H1 (cell line): ENCODE measurements around the gene GPBP1. TPM values are rescaled to one million over a fixed set of nuclear protein-coding genes. Genes with fewer than 3 reads are reported as not detected.

ENCODE experiments used
- CTCF ChIA-PET: fragments of 300-600 bp; sonication (Branson Sonifier 250); formaldehyde crosslinking; loops from one replicate; lab custom pipeline; 2021; ENCODE audit not compliant: partially characterized antibody; lab: Charles Lee
- POLR2A ChIA-PET: fragments of 300-600 bp; sonication (Branson Sonifier 250); formaldehyde crosslinking; loops from one replicate; lab custom pipeline; 2021; ENCODE audit warnings: inconsistent platforms; ENCODE audit not compliant: partially characterized antibody; lab: Charles Lee
- DNase-seq, 2 experiments: peaks; one replicate each; pipeline versions ENCODE4 v3.0.0 to v3.0.0-alpha.2; 2010 to 2022; ENCODE audit warnings: low spot score in 2 of 2, low read depth in 1 of 2, mixed read lengths in 1 of 2
- FAIRE-seq: peaks from 2 replicates; lab custom pipeline; 2011; peaks lifted over from hg19 to GRCh38; lab: Jason Lieb, UNC
- H2AFZ ChIP-seq: 2 replicates; pipeline ENCODE4 v1.8.1; 2012; ENCODE audit warnings: low read length, inconsistent platforms
- H2AK5ac ChIP-seq: 2 replicates; pipeline ENCODE4 v1.6.1; 2013; ENCODE audit warnings: low read depth, low read length
- H2BK120ac ChIP-seq: replicated peaks from 2 replicates; pipeline ENCODE3; 2013; ENCODE audit warnings: low read depth, low read length, inconsistent platforms
- H2BK12ac ChIP-seq: 2 replicates; pipeline ENCODE4 v1.6.1; 2013; ENCODE audit warnings: low read depth, low read length
- H2BK15ac ChIP-seq: 2 replicates; pipeline ENCODE4 v1.6.1; 2013; ENCODE audit warnings: low read length
- H2BK20ac ChIP-seq: 2 replicates; pipeline ENCODE4 v1.6.1; 2013; ENCODE audit warnings: low read length
- H2BK5ac ChIP-seq: 2 replicates; pipeline ENCODE4 v1.6.1; 2013; ENCODE audit warnings: low read depth, low read length
- H3K14ac ChIP-seq: 2 replicates; pipeline ENCODE4 v1.6.1; 2013; ENCODE audit warnings: inconsistent platforms; ENCODE audit not compliant: insufficient read length
- H3K18ac ChIP-seq: 2 replicates; pipeline ENCODE4 v1.6.1; 2013; ENCODE audit warnings: low read length; ENCODE audit errors: extremely low read depth
- H3K23ac ChIP-seq: 2 replicates; pipeline ENCODE4 v1.6.1; 2013; ENCODE audit warnings: inconsistent platforms; ENCODE audit not compliant: insufficient read length
- H3K23me2 ChIP-seq: 2 replicates; pipeline ENCODE4 v1.6.1; 2013; ENCODE audit warnings: low read depth, low read length
- H3K27ac ChIP-seq: 2 replicates; pipeline ENCODE4 v1.6.1; 2011; ENCODE audit warnings: low read depth, low read length, inconsistent platforms
- H3K27me3 ChIP-seq, 4 experiments: replicated peaks in 1 of 4; 1 replicate in 1 of 4; 2 replicates in 3 of 4; pipeline versions ENCODE4 v1.6.1 to v1.8.1; 2011 to 2013; ENCODE audit warnings: low read length in 3 of 4, mild to moderate bottlenecking in 3 of 4, inconsistent platforms in 2 of 4, mixed read lengths in 2 of 4, moderate library complexity in 1 of 4; ENCODE audit not compliant: control insufficient read depth in 3 of 4, insufficient read depth in 3 of 4; ENCODE audit errors: extremely low read depth in 1 of 4
- H3K36me3 ChIP-seq, 4 experiments: 2 replicates each; pipeline versions ENCODE4 v1.6.1 to v1.8.1; 2011 to 2013; ENCODE audit warnings: mild to moderate bottlenecking in 4 of 4, low read length in 3 of 4, moderate library complexity in 2 of 4, control low read depth in 1 of 4, inconsistent platforms in 1 of 4; ENCODE audit not compliant: insufficient read depth in 4 of 4, control insufficient read depth in 2 of 4
- H3K4ac ChIP-seq: replicated peaks from 2 replicates; pipeline ENCODE3; 2013; ENCODE audit warnings: low read length, low read depth, mixed read lengths, inconsistent platforms; ENCODE audit not compliant: insufficient read length
- H3K4me1 ChIP-seq, 4 experiments: replicated peaks in 1 of 4; 1 replicate in 1 of 4; 2 replicates in 3 of 4; pipeline versions ENCODE4 v1.6.1 to v1.8.1; 2011 to 2013; ENCODE audit warnings: low read length in 3 of 4, inconsistent platforms in 2 of 4, mixed read lengths in 1 of 4; ENCODE audit not compliant: insufficient read depth in 4 of 4, control insufficient read depth in 3 of 4
- H3K4me2 ChIP-seq, 2 experiments: 2 replicates each; pipeline versions ENCODE4 v1.6.1 to v1.8.1; 2011 to 2013; ENCODE audit warnings: low read depth in 2 of 2, low read length in 2 of 2, control low read depth in 1 of 2, inconsistent platforms in 1 of 2, mild to moderate bottlenecking in 1 of 2; ENCODE audit not compliant: insufficient read depth in 1 of 2
- H3K4me3 ChIP-seq, 4 experiments: fragments of 200-600, 300-600 bp in 1 of 4; sonication (generic), shearing (Covaris generic), sonication (Bioruptor Twin) in 1 of 4; 2 replicates each; pipeline versions ENCODE4 v1.5.1 to v1.8.1; 2011 to 2016; ENCODE audit warnings: low read length in 4 of 4, low read depth in 3 of 4, control low read depth in 2 of 4, inconsistent platforms in 2 of 4, mild to moderate bottlenecking in 2 of 4, mixed read lengths in 1 of 4, moderate library complexity in 1 of 4; ENCODE audit not compliant: insufficient read depth in 2 of 4; ENCODE audit errors: extremely low read depth in 1 of 4
- H3K56ac ChIP-seq: replicated peaks from 2 replicates; pipeline ENCODE3; 2013; ENCODE audit warnings: low read depth, mild to moderate bottlenecking, mixed read lengths, low read length, inconsistent platforms; ENCODE audit not compliant: insufficient read length
- H3K79me1 ChIP-seq: 2 replicates; pipeline ENCODE4 v1.6.1; 2013; ENCODE audit warnings: low read depth, low read length, control low read depth
- H3K79me2 ChIP-seq, 2 experiments: 2 replicates each; pipeline versions ENCODE4 v1.6.1 to v1.8.1; 2012 to 2013; ENCODE audit warnings: low read length in 2 of 2, mild to moderate bottlenecking in 2 of 2, inconsistent platforms in 1 of 2; ENCODE audit not compliant: insufficient read depth in 2 of 2, control insufficient read depth in 1 of 2
- H3K9ac ChIP-seq, 4 experiments: replicated peaks in 1 of 4; 1 replicate in 1 of 4; 2 replicates in 3 of 4; pipeline versions ENCODE4 v1.6.1 to v1.8.1; 2011 to 2013; ENCODE audit warnings: low read depth in 3 of 4, low read length in 3 of 4, control low read depth in 2 of 4, mild to moderate bottlenecking in 2 of 4, moderate library complexity in 2 of 4, inconsistent platforms in 1 of 4; ENCODE audit errors: extremely low read depth in 1 of 4
- H3K9me3 ChIP-seq, 2 experiments: 2 replicates each; pipeline versions ENCODE4 v1.6.1 to v1.8.1; 2012 to 2013; ENCODE audit warnings: mild to moderate bottlenecking in 2 of 2, moderate library complexity in 2 of 2, control low read depth in 1 of 2, inconsistent platforms in 1 of 2, low read depth in 1 of 2, low read length in 1 of 2, mixed read lengths in 1 of 2; ENCODE audit not compliant: insufficient read depth in 2 of 2
- H4K20me1 ChIP-seq, 2 experiments: replicated peaks in 1 of 2; 2 replicates each; pipeline versions ENCODE3 to v1.8.1; 2011 to 2013; ENCODE audit warnings: inconsistent platforms in 2 of 2, low read length in 2 of 2, mild to moderate bottlenecking in 1 of 2; ENCODE audit not compliant: insufficient read depth in 2 of 2, control insufficient read depth in 1 of 2
- H4K5ac ChIP-seq: 2 replicates; pipeline ENCODE4 v1.6.1; 2013; ENCODE audit warnings: low read length, low read depth, mixed read lengths, inconsistent platforms; ENCODE audit not compliant: insufficient read length
- H4K8ac ChIP-seq: 2 replicates; pipeline ENCODE4 v1.8.0; 2013; ENCODE audit warnings: mild to moderate bottlenecking, moderate library complexity, low read length, inconsistent platforms; ENCODE audit not compliant: insufficient read depth; ENCODE audit errors: extremely low read depth
- H4K91ac ChIP-seq: replicated peaks from 2 replicates; pipeline ENCODE3; 2013; ENCODE audit warnings: low read length, mixed read lengths, inconsistent platforms; ENCODE audit not compliant: insufficient read length
- CBX8 ChIP-seq: fragments of 300-800, 300-1000 bp; sonication (generic); IDR thresholded peaks from 2 replicates; pipeline ENCODE4 v1.7.1; 2016; ENCODE audit warnings: low read depth, low read length, borderline replicate concordance
- CEBPB ChIP-seq: IDR thresholded peaks from 2 replicates; pipeline ENCODE4 v1.6.1; 2012; ENCODE audit warnings: low read depth, low read length
- POLR2AphosphoS5 ChIP-seq: IDR thresholded peaks from 2 replicates; pipeline ENCODE4 v1.6.1; 2011; ENCODE audit warnings: low read depth, low read length
- RFX5 ChIP-seq: IDR thresholded peaks from 2 replicates; pipeline ENCODE4 v1.6.1; 2011; ENCODE audit warnings: low read depth, low read length, improper control_type of control experiment, borderline replicate concordance
- RXRA ChIP-seq: IDR thresholded peaks from 2 replicates; pipeline ENCODE4 v1.6.1; 2011; ENCODE audit warnings: low read depth, mild to moderate bottlenecking, low read length, moderate library complexity; ENCODE audit not compliant: insufficient read depth
- SAP30 ChIP-seq: fragments of 300-600 bp; sonication (generic); IDR thresholded peaks from 2 replicates; pipeline ENCODE4 v1.7.1; 2012; ENCODE audit warnings: low read length, moderate library complexity, mild to moderate bottlenecking, inconsistent platforms; ENCODE audit not compliant: insufficient read depth, insufficient replicate concordance
- TAF1 ChIP-seq: IDR thresholded peaks from 2 replicates; pipeline ENCODE4 v1.6.1; 2011; ENCODE audit warnings: mild to moderate bottlenecking, low read depth, low read length
- WGBS, 2 experiments: shearing (Covaris generic) in 1 of 2; methylation state at CpG; one replicate each; pipeline versions ENCODE4 v1.1.6 to v1.1.7; 2013 to 2015; ENCODE audit warnings: low lambda C conversion rate in 2 of 2, mixed read lengths in 2 of 2, inconsistent platforms in 1 of 2, low coverage in 1 of 2, missing lambda C conversion rate in 1 of 2; ENCODE audit not compliant: insufficient replicate concordance in 2 of 2, insufficient coverage in 1 of 2, insufficient read length in 1 of 2; ENCODE audit errors: extremely low coverage in 1 of 2, missing lambda C conversion rate in 1 of 2; 5-methylcytosine and 5-hydroxymethylcytosine counted together
- polyA plus RNA-seq, 7 experiments: library from polyadenylated mRNA; depleted of rRNA in 3 of 7; stranded (reverse) in 5 of 7; unstranded in 2 of 7; fragments of >200 nt in 5 of 7; fragments of 200-250 nt in 2 of 7; gene quantifications; 1 replicate in 5 of 7; 2 replicates in 1 of 7; 4 replicates in 1 of 7; pipeline versions ENCODE4 v1.2.1 to v1.2.3, GENCODE V29; 2011 to 2013; ENCODE audit warnings: missing spikeins in 2 of 7, mixed read lengths in 2 of 7
- total RNA-seq: library from RNA; stranded (reverse); fragmentation: NEBNext Ultra II Directional; extraction: Animal tissue kit (Norgen Biotek cat#: 25700); gene quantifications from 2 replicates; pipeline ENCODE4 v1.2.1, GENCODE V29; 2021

GPBP1 gene
- total and polyA plus RNA-seq, 2 of the 8 experiments (the other 6 are each of a cell fraction or from before 2014, with no cell fraction given): 29.2 to 108 TPM

GRCh38 chr5:57179262-57180200 is 5.7 kb downstream of the GPBP1 start:
- H3K27me3 ChIP-seq: no peaks in the 10 kb centered on the region
- no peak overlapping the region for H2BK20ac ChIP-seq
- H3K9ac ChIP-seq: 0 out of 7 replicates have a peak overlapping the region, but pooled peaks of 1 of the 4 experiments have one; percentile 36
- H3K79me2 ChIP-seq: peaks cover 90 to 100% of the 10 kb centered on the region in 2 experiments
- no peak overlapping the region for H3K14ac ChIP-seq
- no peak overlapping the region for H4K5ac ChIP-seq
- no peak overlapping the region for H4K8ac ChIP-seq
- peak overlapping the region; percentile 74 to 90 for H3K4me2 ChIP-seq
- FAIRE-seq (no peak), DNase-seq (no peak)
- H3K9me3 ChIP-seq: no peaks in the 10 kb centered on the region
- no peak overlapping the region for H4K91ac ChIP-seq
- H3K36me3 ChIP-seq: peaks cover 0 to 32% (median 0%) of the 10 kb centered on the region in 4 experiments; a peak in 2 of 8 replicates
- no peaks in the 10 kb centered on the region for H3K79me1 ChIP-seq
- no peak overlapping the region for H3K23ac ChIP-seq
- POLR2A ChIA-PET: interaction anchor here (0.9 to 1.9 kb wide), 4 partner anchors 9 to 36 kb away, joined by 3 to 7 read pairs (median 4); no protein-coding TSS in a partner anchor
- no peak overlapping the region for H2BK120ac ChIP-seq
- no peak overlapping the region for H2BK5ac ChIP-seq
- CTCF ChIA-PET: interaction anchor here (0.6 kb wide), 2 partner anchors 41 to 143 kb away, joined by 3 read pairs; no protein-coding TSS in a partner anchor
- WGBS, 2 experiments: 79% methylated on average over 12 of the region's 12 CpGs; no CpG with 5 or more reads in 1 of the 2 experiments
- no peak for TF ChIP-seq TAF1
- no peak for TF ChIP-seq RFX5
- TF ChIP-seq SAP30: no peak
- no peak for TF ChIP-seq CEBPB
- no peak for TF ChIP-seq RXRA
- TF ChIP-seq POLR2AphosphoS5: no peak
- no peak for TF ChIP-seq CBX8
- H3K23me2 ChIP-seq: peaks cover 2% of the 10 kb centered on the region; the same call in 1 of the 2 replicates
- peaks cover 0 to 9% (median 8%) of the 10 kb centered on the region in 4 experiments; a peak in 5 of 7 replicates for H3K4me1 ChIP-seq
- no peak overlapping the region for H3K4ac ChIP-seq
- no peak overlapping the region for H2BK12ac ChIP-seq
- H2AK5ac ChIP-seq: no peak overlapping the region
- H2BK15ac ChIP-seq: no peak overlapping the region
- no peak overlapping the region for H2AFZ ChIP-seq
- H3K18ac ChIP-seq: no peak overlapping the region
- H4K20me1 ChIP-seq: peaks cover 30 to 48% of the 10 kb centered on the region in 2 experiments
- peak overlapping the region; percentile 6 to 97 (median 28); a peak in 6 of 8 replicates for H3K4me3 ChIP-seq
- no peak overlapping the region for H3K27ac ChIP-seq
- H3K56ac ChIP-seq: no peak overlapping the region
